GM10266 (cell line): Measurements from ENCODE around the gene MFAP4.

Source experiments
- DNase-seq: peaks from one replicate; pipeline ENCODE4 v3.0.0; 2012; ENCODE audit errors: extremely low spot score
- CTCF ChIP-seq: IDR thresholded peaks from 2 replicates; pipeline ENCODE4 v1.5.1; 2012; ENCODE audit warnings: mild to moderate bottlenecking, low read depth; ENCODE audit not compliant: control insufficient read depth, insufficient read depth; ENCODE audit errors: missing control alignments

MFAP4 gene

GRCh38 chr17:19384723-19385391 is 2.1 kb downstream of the MFAP4 start:
- no peak for TF ChIP-seq CTCF
- no peak for DNase-seq

- no peak for DNase-seq
- no peak for TF ChIP-seq CTCF
These were observed 3.1 kb downstream of the MFAP4 start for GRCh38 chr17:19383681-19384470.

- DNase-seq: no peak
- TF ChIP-seq CTCF: no peak
These were observed 4.2 kb downstream of the MFAP4 start for GRCh38 chr17:19382531-19383444.

GRCh38 chr17:19381741-19382444 is 5.1 kb downstream of the MFAP4 start:
- DNase-seq: no peak
- no peak for TF ChIP-seq CTCF

DNA sequence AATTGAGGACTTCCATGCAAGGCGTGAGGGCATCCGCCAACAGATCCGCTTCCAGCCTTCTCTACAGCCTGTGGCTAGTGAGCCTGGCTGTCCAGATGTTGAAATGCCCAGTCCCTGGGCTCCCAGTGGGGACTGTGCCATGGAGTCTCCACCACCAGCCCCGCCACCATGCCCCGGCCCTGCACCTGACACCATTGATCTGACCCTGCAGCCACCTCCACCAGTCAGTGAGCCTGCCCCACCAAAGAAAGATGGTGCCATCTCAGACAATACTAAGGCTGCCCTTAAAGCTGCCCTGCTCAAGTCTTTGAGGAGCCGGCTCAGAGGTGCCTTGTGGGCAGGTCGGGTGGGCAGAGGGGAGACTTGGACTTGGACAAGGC is 5.6 kb downstream of the MFAP4 start:
- DNase-seq: no peak
- no peak for TF ChIP-seq CTCF

- no peak for TF ChIP-seq CTCF
- DNase-seq: no peak
These were observed 6.3 kb downstream of the MFAP4 start for GRCh38 chr17:19380481-19381301.
